Measurements from ENCODE around the gene C4A. TPM values are rescaled to one million over a fixed set of nuclear protein-coding genes. Genes with fewer than 3 reads are reported as not detected.

Gene C4A
- total RNA-seq = 1.5 and 3.1 TPM in 2 replicates

GRCh38 chr6:31981744-31982143 is at the start of gene C4A:
TSS of gene C4A (plus strand) at chr6:31982057. CDS start at chr6:31982108, 51 bp downstream.

GRCh38 chr6:31945507-31946369 is 36.1 kb upstream of the C4A start, which contains the start of gene CFB:
TSS of gene CFB (plus strand) at chr6:31946095. CDS start at chr6:31946222, 127 bp downstream.

GRCh38 chr6:31958741-31959739 is 22.8 kb upstream of the C4A start, which contains the start of the genes NELFE and SKIC2:
TSS of gene NELFE (minus strand) at chr6:31958971. CDS start at chr6:31958446, 525 bp downstream.
TSS of gene SKIC2 (plus strand) at chr6:31959175. CDS start at chr6:31959193, 18 bp downstream.

GRCh38 chr6:31971993-31972708 is 9.7 kb upstream of the C4A start, which contains the start of gene DXO:
TSS of gene DXO (minus strand) at chr6:31972138. CDS start at chr6:31971675, 463 bp downstream.

GRCh38 chr6:32014547-32014946 is 32.7 kb downstream of the C4A start, which contains the start of gene C4B:
TSS of gene C4B (plus strand) at chr6:32014795. CDS start at chr6:32014846, 51 bp downstream.

GRCh38 chr6:32037598-32038524 is 56.0 kb downstream of the C4A start, which contains the start of gene CYP21A2:
TSS of gene CYP21A2 (plus strand) at chr6:32038415. CDS start at chr6:32038423, 8 bp downstream.

Other genes with a start within 250 kb of the C4A start
- gene CLIC1, start 245.5 kb upstream of the C4A start, total RNA-seq = 347 and 730 TPM in 2 replicates
- gene MSH5, start 242.1 kb upstream of the C4A start, total RNA-seq = 4.9 and 5.8 TPM in 2 replicates
- 1.3 and 2.9 TPM in 2 replicates for gene SAPCD1, start 219.4 kb upstream of the C4A start, total RNA-seq
- gene VWA7, start 204.7 kb upstream of the C4A start, total RNA-seq = 0.32 and 0.38 TPM in 2 replicates
- 40.8 and 104 TPM in 2 replicates for gene VARS1, start 186.3 kb upstream of the C4A start, total RNA-seq
- 24.1 and 37.2 TPM in 2 replicates for gene LSM2, start 175.1 kb upstream of the C4A start, total RNA-seq
- gene HSPA1L, start 166.8 kb upstream of the C4A start, total RNA-seq = 0.81 and 1.8 TPM in 2 replicates
- gene HSPA1A, start 166.5 kb upstream of the C4A start, total RNA-seq = 98.4 and 221 TPM in 2 replicates
- 64.1 and 91.7 TPM in 2 replicates for gene HSPA1B, start 154.3 kb upstream of the C4A start, total RNA-seq
- 52.0 and 59.4 TPM in 2 replicates for gene NEU1, start 119.2 kb upstream of the C4A start, total RNA-seq
- gene SLC44A4, start 103.1 kb upstream of the C4A start, total RNA-seq = 0.06 and 0.49 TPM in 2 replicates
- gene EHMT2, start 84.4 kb upstream of the C4A start, total RNA-seq = 28.7 and 52.4 TPM in 2 replicates
- 1.1 and 5.7 TPM in 2 replicates for gene ZBTB12, start 80.0 kb upstream of the C4A start, total RNA-seq
- not detected in 2 replicates for gene C2, start 54.3 kb upstream of the C4A start, total RNA-seq
- 0.97 and 2.5 TPM in 2 replicates for gene CFB, start 36.0 kb upstream of the C4A start, total RNA-seq
- 76.4 and 90.9 TPM in 2 replicates for gene NELFE, start 23.1 kb upstream of the C4A start, total RNA-seq
- gene SKIC2, start 22.9 kb upstream of the C4A start, total RNA-seq = 32.7 and 40.9 TPM in 2 replicates
- gene DXO, start 9.9 kb upstream of the C4A start, total RNA-seq = 7.3 and 11.4 TPM in 2 replicates
- gene C4B, start 32.7 kb downstream of the C4A start, total RNA-seq = 0.97 and 2.5 TPM in 2 replicates
- gene CYP21A2, start 56.4 kb downstream of the C4A start, total RNA-seq = not detected in 2 replicates
- 0.49 and 6.1 TPM in 2 replicates for gene TNXB, start 127.3 kb downstream of the C4A start, total RNA-seq
- gene ATF6B, start 146.2 kb downstream of the C4A start, total RNA-seq = 13.1 and 22.2 TPM in 2 replicates
- 4.6 and 7.3 TPM in 2 replicates for gene FKBPL, start 148.2 kb downstream of the C4A start, total RNA-seq
- not detected in 2 replicates for gene PRRT1, start 169.9 kb downstream of the C4A start, total RNA-seq
- gene PPT2, start 172.1 kb downstream of the C4A start, total RNA-seq = 30.9 and 89.9 TPM in 2 replicates
- 0.81 and 2.0 TPM in 2 replicates for gene EGFL8, start 182.5 kb downstream of the C4A start, total RNA-seq
- 5.3 and 16.7 TPM in 2 replicates for gene AGPAT1, start 194.0 kb downstream of the C4A start, total RNA-seq
- gene RNF5, start 196.3 kb downstream of the C4A start, total RNA-seq = 33.4 and 34.2 TPM in 2 replicates
- gene AGER, start 202.2 kb downstream of the C4A start, total RNA-seq = 0.44 and 0.81 TPM in 2 replicates
- gene PBX2, start 208.1 kb downstream of the C4A start, total RNA-seq = 27.8 and 56.5 TPM in 2 replicates
- 3.2 and 4.2 TPM in 2 replicates for gene GPSM3, start 210.6 kb downstream of the C4A start, total RNA-seq
- gene NOTCH4, start 242.0 kb downstream of the C4A start, total RNA-seq = 57.3 and 61.4 TPM in 2 replicates